Peyer's patch (tissue), 4 donors: Measurements from ENCODE around the gene ADARB1.

Source experiments
- POLR2A ChIP-seq, 2 donors: fragments of 450-650 bp; IDR thresholded peaks; one replicate each; pipeline ENCODE4 v1.5.1; 2017; ENCODE audit warnings: antibody characterized with exemption in 2 of 2, mild to moderate bottlenecking in 2 of 2, moderate library complexity in 2 of 2
- TF ChIP-seq, protein P1 (sequence below), 6 experiments: fragments of 450-650 bp in 4 of 6; fragments of 200-600 bp in 2 of 6; sonication (generic) in 1 of 6; IDR thresholded peaks; one replicate each; pipeline ENCODE4 v1.5.1; 2017 to 2019; ENCODE audit warnings: antibody characterized with exemption in 6 of 6, mild to moderate bottlenecking in 3 of 6, moderate library complexity in 1 of 6

DNA sequence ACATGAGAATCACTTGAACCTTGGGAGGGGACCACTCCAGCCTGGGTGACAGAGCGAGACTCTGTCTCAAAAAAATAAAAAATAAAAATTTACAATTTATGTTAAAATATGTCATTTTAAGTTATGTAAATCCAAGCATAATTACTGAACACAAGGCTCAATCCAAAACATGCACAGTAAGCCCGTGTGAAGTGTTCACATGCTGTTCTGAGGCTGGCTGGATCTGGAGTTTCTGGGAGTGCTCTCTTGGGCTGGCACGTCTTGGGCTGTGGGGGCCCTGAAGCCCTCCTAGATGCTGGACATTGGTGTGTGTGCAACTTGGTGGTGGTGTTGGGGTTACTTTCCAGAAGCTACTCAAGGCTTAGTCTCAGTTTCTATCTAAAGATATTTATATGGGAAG, 25.2 kb downstream of the ADARB1 start:
- TF ChIP-seq, protein P1, sequence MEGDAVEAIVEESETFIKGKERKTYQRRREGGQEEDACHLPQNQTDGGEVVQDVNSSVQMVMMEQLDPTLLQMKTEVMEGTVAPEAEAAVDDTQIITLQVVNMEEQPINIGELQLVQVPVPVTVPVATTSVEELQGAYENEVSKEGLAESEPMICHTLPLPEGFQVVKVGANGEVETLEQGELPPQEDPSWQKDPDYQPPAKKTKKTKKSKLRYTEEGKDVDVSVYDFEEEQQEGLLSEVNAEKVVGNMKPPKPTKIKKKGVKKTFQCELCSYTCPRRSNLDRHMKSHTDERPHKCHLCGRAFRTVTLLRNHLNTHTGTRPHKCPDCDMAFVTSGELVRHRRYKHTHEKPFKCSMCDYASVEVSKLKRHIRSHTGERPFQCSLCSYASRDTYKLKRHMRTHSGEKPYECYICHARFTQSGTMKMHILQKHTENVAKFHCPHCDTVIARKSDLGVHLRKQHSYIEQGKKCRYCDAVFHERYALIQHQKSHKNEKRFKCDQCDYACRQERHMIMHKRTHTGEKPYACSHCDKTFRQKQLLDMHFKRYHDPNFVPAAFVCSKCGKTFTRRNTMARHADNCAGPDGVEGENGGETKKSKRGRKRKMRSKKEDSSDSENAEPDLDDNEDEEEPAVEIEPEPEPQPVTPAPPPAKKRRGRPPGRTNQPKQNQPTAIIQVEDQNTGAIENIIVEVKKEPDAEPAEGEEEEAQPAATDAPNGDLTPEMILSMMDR (IDR thresholded peaks at IDR 0.05) = no peak
- no peak for TF ChIP-seq POLR2A (IDR thresholded peaks at IDR 0.05)
